GM23338 (cell line): ENCODE data around the gene SYNPR. TPM values are rescaled to one million over a fixed set of nuclear protein-coding genes. Genes with fewer than 3 reads are reported as not detected.

ENCODE experiments used
- ATAC-seq: fragments of 200-7000 bp; cut with Tn5 transposase; 3 replicates; pipeline ENCODE4 v1.9.1; 2020
- DNase-seq: peaks from one replicate; pipeline ENCODE4 v3.0.0-alpha.2; 2015; ENCODE audit warnings: low spot score
- H2AFZ ChIP-seq: fragments of 200-600 bp; sonication (generic); 2 replicates; pipeline ENCODE4 v1.8.0; 2016; ENCODE audit warnings: antibody characterized with exemption, mild to moderate bottlenecking, moderate library complexity
- H3F3A ChIP-seq: fragments of 200-600 bp; sonication (generic); replicated peaks from 2 replicates; pipeline ENCODE4 v1.8.0; 2017; ENCODE audit warnings: antibody characterized with exemption, mixed run types, low read depth
- H3K27ac ChIP-seq: fragments of 200-600 bp; sonication (generic); 2 replicates; pipeline ENCODE4 v1.6.1; 2016; ENCODE audit warnings: low read depth
- H3K27me3 ChIP-seq: fragments of 200-600 bp; sonication (generic); 2 replicates; pipeline ENCODE4 v1.8.0; 2016; ENCODE audit warnings: mild to moderate bottlenecking, mixed run types, moderate library complexity; ENCODE audit not compliant: insufficient read depth
- H3K36me3 ChIP-seq: fragments of 200-600 bp; sonication (generic); 2 replicates; pipeline ENCODE4 v1.8.0; 2016; ENCODE audit warnings: mild to moderate bottlenecking; ENCODE audit not compliant: insufficient read depth
- H3K4me1 ChIP-seq: fragments of 200-600 bp; sonication (generic); 2 replicates; pipeline ENCODE4 v1.8.0; 2016; ENCODE audit warnings: mild to moderate bottlenecking, moderate library complexity; ENCODE audit not compliant: insufficient read depth
- H3K4me2 ChIP-seq: fragments of 200-600 bp; sonication (generic); 2 replicates; pipeline ENCODE4 v1.7.1; 2017; ENCODE audit warnings: mixed run types
- H3K4me3 ChIP-seq: fragments of 200-600 bp; sonication (generic); 2 replicates; pipeline ENCODE4 v1.6.1; 2016; ENCODE audit warnings: mixed run types
- H3K79me2 ChIP-seq: fragments of 200-600 bp; sonication (generic); replicated peaks from 2 replicates; pipeline ENCODE4 v1.8.0; 2017; ENCODE audit warnings: mild to moderate bottlenecking; ENCODE audit not compliant: insufficient read depth
- H3K9me2 ChIP-seq: fragments of 200-600 bp; sonication (generic); 2 replicates; pipeline ENCODE4 v1.8.0; 2017; ENCODE audit not compliant: insufficient read depth
- H4K20me1 ChIP-seq: fragments of 200-600 bp; sonication (generic); replicated peaks from 2 replicates; pipeline ENCODE4 v1.8.0; 2017; ENCODE audit warnings: mild to moderate bottlenecking; ENCODE audit not compliant: insufficient read depth
- H3K27ac Mint-ChIP-seq: 2 replicates; pipeline ENCODE4 v1.8.0; 2020; ENCODE audit warnings: inconsistent platforms, mild to moderate bottlenecking, moderate library complexity, mixed read lengths
- H3K27me3 Mint-ChIP-seq: 3 replicates; pipeline ENCODE4 v1.8.0; 2022; ENCODE audit warnings: low read depth, mild to moderate bottlenecking, moderate library complexity, mixed read lengths, inconsistent platforms; ENCODE audit not compliant: insufficient read depth, poor library complexity
- H3K36me3 Mint-ChIP-seq: 3 replicates; pipeline ENCODE4 v1.8.0; 2021; ENCODE audit warnings: low read depth, mild to moderate bottlenecking, inconsistent platforms, moderate library complexity, mixed read lengths
- H3K4me1 Mint-ChIP-seq: 3 replicates; pipeline ENCODE4 v1.8.0; 2020; ENCODE audit warnings: mild to moderate bottlenecking, inconsistent platforms, mixed read lengths
- H3K4me3 Mint-ChIP-seq: 3 replicates; pipeline ENCODE4 v1.8.0; 2021; ENCODE audit warnings: moderate library complexity, mild to moderate bottlenecking, inconsistent platforms, mixed read lengths
- H3K9me3 Mint-ChIP-seq: 3 replicates; pipeline ENCODE4 v1.8.0; 2020; ENCODE audit warnings: moderate library complexity, mild to moderate bottlenecking, inconsistent platforms, mixed read lengths
- ETS1 ChIP-seq: IDR thresholded peaks from 2 replicates; pipeline ENCODE4 v1.6.1; 2016; ENCODE audit warnings: antibody characterized with exemption
- EZH2phosphoT487 ChIP-seq: fragments of 200-600 bp; sonication (generic); IDR thresholded peaks from one replicate; pipeline ENCODE4 v1.8.1; 2018; ENCODE audit warnings: antibody characterized with exemption; ENCODE audit not compliant: unreplicated experiment
- REST ChIP-seq: IDR thresholded peaks from one replicate; pipeline ENCODE4 v1.6.1; 2018; ENCODE audit warnings: antibody characterized with exemption; ENCODE audit not compliant: unreplicated experiment
- polyA plus RNA-seq: library from polyadenylated mRNA; unstranded; fragments of >200 nt; fragmentation: Nextera tagmentation; extraction: Ambion mirVana; gene quantifications from 2 replicates; pipeline ENCODE4 v1.2.1, GENCODE V29; 2016
- total RNA-seq: library from RNA; depleted of rRNA; stranded (reverse); fragments of >200 nt; shearing (Covaris generic); gene quantifications from 2 replicates; pipeline ENCODE4 v1.2.3, GENCODE V29; 2014
- TF ChIP-seq, protein P1 (sequence below), 2 experiments: fragments of 200-600 bp in 1 of 2; sonication (generic) in 1 of 2; conservative IDR thresholded peaks; 2 replicates each; pipeline versions ENCODE4 v1.5.1 to v1.6.1; 2016 to 2017; ENCODE audit warnings: antibody characterized with exemption in 2 of 2, low read depth in 2 of 2, mild to moderate bottlenecking in 2 of 2, moderate library complexity in 1 of 2
- TF ChIP-seq, protein P2 (sequence below): fragments of 250-450 bp; sonication (Bioruptor Pico); IDR thresholded peaks from 2 replicates; pipeline ENCODE4 v1.5.0; 2020; ENCODE audit warnings: mild to moderate bottlenecking, moderate library complexity

The SYNPR gene
- total and polyA plus RNA-seq, 2 experiments from 2014 or later: 0.38 to 0.55 TPM

DNA sequence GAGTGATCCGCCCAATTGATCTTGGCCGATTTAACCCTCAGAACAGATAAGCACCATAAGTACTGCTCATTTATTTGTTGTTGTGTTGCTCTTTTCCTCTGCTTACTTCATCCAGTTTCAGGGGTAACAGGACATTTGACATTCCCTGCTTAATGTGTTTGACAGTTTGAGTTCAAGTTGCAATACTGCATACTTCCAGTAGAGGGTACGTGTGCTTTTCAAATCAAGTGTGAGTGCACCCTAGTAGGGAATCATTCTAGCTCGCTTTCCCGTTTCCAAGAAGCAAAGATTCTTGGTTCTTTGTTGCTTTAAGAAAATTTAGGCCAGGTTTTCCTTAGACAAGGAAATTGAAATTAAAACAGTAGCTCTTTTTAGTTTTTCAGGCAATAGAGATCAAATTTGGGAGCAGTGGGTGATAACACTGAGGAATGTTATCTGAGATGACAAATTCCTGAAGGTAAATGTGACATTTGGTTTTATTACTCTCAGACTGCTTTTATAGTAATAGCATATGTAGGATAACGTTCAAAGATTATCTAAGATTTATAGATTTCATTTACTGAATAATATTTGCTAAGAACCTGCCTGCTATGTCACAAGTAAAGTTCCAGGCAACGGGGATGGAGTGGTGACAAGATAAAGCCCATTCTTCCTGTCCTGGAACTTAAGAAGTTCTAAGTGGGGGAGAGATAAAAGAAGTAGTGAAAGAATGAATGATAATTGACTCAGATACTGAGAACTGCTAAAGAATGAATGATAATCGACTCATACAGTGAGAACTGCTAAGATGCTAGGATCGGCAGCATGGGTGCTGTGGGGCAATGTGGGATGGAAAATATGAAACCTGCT lies 73.3 kb downstream of the SYNPR start:
- DNase-seq: peak; percentile 88
- no peaks in the 10 kb centered on the region for H3K36me3 Mint-ChIP-seq
- TF ChIP-seq, protein P1, sequence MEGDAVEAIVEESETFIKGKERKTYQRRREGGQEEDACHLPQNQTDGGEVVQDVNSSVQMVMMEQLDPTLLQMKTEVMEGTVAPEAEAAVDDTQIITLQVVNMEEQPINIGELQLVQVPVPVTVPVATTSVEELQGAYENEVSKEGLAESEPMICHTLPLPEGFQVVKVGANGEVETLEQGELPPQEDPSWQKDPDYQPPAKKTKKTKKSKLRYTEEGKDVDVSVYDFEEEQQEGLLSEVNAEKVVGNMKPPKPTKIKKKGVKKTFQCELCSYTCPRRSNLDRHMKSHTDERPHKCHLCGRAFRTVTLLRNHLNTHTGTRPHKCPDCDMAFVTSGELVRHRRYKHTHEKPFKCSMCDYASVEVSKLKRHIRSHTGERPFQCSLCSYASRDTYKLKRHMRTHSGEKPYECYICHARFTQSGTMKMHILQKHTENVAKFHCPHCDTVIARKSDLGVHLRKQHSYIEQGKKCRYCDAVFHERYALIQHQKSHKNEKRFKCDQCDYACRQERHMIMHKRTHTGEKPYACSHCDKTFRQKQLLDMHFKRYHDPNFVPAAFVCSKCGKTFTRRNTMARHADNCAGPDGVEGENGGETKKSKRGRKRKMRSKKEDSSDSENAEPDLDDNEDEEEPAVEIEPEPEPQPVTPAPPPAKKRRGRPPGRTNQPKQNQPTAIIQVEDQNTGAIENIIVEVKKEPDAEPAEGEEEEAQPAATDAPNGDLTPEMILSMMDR (conservative IDR thresholded peaks at IDR 0.05; ENCODE audit: low read depth in 2 of 2): peak; percentile 87 to 93
- no peak for TF ChIP-seq REST
- H3K4me1 Mint-ChIP-seq: peaks cover 4% of the 10 kb centered on the region
- Histone ChIP-seq H3K9me2 (peaks cover 6% of the 10 kb centered on the region; the same call in 1 of the 2 replicates), H3K36me3 (no peaks in the 10 kb centered on the region), H3F3A (no peaks in the 10 kb centered on the region), H4K20me1 (no peaks in the 10 kb centered on the region), H3K79me2 (no peaks in the 10 kb centered on the region), H3K27me3 (no peaks in the 10 kb centered on the region), H3K27ac (no peak overlapping the region), H3K4me1 (no peaks in the 10 kb centered on the region), H3K4me2 (no peak overlapping the region), H3K4me3 (no peak overlapping the region), H2AFZ (no peak overlapping the region)
- H3K27ac Mint-ChIP-seq: no peak overlapping the region
- peaks cover 6% of the 10 kb centered on the region for H3K27me3 Mint-ChIP-seq
- ATAC-seq: peak; percentile 82
- no peaks in the 10 kb centered on the region for H3K9me3 Mint-ChIP-seq
- H3K4me3 Mint-ChIP-seq: no peak overlapping the region

- Histone ChIP-seq H4K20me1 (no peaks in the 10 kb centered on the region), H2AFZ (no peak overlapping the region), H3F3A (no peaks in the 10 kb centered on the region), H3K4me2 (no peak overlapping the region), H3K9me2 (peaks cover 6% of the 10 kb centered on the region; the same call in 1 of the 2 replicates), H3K79me2 (no peaks in the 10 kb centered on the region), H3K27ac (no peak overlapping the region), H3K4me1 (no peaks in the 10 kb centered on the region), H3K36me3 (no peaks in the 10 kb centered on the region), H3K27me3 (no peaks in the 10 kb centered on the region), H3K4me3 (no peak overlapping the region)
- Mint-ChIP-seq H3K9me3 (no peaks in the 10 kb centered on the region), H3K27me3 (peaks cover 6% of the 10 kb centered on the region), H3K27ac (no peak overlapping the region), H3K4me1 (peaks cover 4% of the 10 kb centered on the region), H3K36me3 (no peaks in the 10 kb centered on the region), H3K4me3 (no peak overlapping the region)
- ATAC-seq (no peak), DNase-seq (no peak)
- TF ChIP-seq ETS1 (no peak), EZH2phosphoT487 (no peak)
- TF ChIP-seq, protein P2, sequence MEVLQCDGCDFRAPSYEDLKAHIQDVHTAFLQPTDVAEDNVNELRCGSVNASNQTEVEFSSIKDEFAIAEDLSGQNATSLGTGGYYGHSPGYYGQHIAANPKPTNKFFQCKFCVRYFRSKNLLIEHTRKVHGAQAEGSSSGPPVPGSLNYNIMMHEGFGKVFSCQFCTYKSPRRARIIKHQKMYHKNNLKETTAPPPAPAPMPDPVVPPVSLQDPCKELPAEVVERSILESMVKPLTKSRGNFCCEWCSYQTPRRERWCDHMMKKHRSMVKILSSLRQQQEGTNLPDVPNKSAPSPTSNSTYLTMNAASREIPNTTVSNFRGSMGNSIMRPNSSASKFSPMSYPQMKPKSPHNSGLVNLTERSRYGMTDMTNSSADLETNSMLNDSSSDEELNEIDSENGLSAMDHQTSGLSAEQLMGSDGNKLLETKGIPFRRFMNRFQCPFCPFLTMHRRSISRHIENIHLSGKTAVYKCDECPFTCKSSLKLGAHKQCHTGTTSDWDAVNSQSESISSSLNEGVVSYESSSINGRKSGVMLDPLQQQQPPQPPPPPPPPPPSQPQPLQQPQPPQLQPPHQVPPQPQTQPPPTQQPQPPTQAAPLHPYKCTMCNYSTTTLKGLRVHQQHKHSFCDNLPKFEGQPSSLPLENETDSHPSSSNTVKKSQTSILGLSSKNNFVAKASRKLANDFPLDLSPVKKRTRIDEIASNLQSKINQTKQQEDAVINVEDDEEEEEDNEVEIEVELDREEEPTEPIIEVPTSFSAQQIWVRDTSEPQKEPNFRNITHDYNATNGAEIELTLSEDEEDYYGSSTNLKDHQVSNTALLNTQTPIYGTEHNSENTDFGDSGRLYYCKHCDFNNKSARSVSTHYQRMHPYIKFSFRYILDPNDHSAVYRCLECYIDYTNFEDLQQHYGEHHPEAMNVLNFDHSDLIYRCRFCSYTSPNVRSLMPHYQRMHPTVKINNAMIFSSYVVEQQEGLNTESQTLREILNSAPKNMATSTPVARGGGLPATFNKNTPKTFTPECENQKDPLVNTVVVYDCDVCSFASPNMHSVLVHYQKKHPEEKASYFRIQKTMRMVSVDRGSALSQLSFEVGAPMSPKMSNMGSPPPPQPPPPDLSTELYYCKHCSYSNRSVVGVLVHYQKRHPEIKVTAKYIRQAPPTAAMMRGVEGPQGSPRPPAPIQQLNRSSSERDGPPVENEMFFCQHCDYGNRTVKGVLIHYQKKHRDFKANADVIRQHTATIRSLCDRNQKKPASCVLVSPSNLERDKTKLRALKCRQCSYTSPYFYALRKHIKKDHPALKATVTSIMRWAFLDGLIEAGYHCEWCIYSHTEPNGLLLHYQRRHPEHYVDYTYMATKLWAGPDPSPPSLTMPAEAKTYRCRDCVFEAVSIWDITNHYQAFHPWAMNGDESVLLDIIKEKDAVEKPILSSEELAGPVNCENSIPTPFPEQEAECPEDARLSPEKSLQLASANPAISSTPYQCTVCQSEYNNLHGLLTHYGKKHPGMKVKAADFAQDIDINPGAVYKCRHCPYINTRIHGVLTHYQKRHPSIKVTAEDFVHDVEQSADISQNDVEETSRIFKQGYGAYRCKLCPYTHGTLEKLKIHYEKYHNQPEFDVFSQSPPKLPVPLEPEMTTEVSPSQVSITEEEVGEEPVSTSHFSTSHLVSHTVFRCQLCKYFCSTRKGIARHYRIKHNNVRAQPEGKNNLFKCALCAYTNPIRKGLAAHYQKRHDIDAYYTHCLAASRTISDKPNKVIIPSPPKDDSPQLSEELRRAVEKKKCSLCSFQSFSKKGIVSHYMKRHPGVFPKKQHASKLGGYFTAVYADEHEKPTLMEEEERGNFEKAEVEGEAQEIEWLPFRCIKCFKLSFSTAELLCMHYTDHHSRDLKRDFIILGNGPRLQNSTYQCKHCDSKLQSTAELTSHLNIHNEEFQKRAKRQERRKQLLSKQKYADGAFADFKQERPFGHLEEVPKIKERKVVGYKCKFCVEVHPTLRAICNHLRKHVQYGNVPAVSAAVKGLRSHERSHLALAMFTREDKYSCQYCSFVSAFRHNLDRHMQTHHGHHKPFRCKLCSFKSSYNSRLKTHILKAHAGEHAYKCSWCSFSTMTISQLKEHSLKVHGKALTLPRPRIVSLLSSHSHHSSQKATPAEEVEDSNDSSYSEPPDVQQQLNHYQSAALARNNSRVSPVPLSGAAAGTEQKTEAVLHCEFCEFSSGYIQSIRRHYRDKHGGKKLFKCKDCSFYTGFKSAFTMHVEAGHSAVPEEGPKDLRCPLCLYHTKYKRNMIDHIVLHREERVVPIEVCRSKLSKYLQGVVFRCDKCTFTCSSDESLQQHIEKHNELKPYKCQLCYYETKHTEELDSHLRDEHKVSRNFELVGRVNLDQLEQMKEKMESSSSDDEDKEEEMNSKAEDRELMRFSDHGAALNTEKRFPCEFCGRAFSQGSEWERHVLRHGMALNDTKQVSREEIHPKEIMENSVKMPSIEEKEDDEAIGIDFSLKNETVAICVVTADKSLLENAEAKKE: no peak
Measured at GRCh38 chr3:63352008-63352279, 73.8 kb downstream of the SYNPR start.
